Lung (tissue), 12 donors: ENCODE data around the gene DCAF4L1. TPM values are rescaled to one million over a fixed set of nuclear protein-coding genes. Genes with fewer than 3 reads are reported as not detected.

Experiments
- ATAC-seq: fragments of 200-7000 bp; cut with Tn5 transposase; one replicate; pipeline ENCODE4 v1.9.1; 2020; ENCODE audit warnings: moderate number of reproducible peaks; ENCODE audit not compliant: insufficient read depth, low FRiP score
- DNase-seq, 3 donors: peaks; one replicate each; pipeline ENCODE4 v3.0.0-alpha.2; 2013 to 2017
- H3K27ac ChIP-seq, 2 donors: one replicate each; pipeline ENCODE4 v1.5.1; 2013; ENCODE audit warnings: mild to moderate bottlenecking in 2 of 2, moderate library complexity in 2 of 2, control low read depth in 1 of 2, inconsistent platforms in 1 of 2, low read depth in 1 of 2, low read length in 1 of 2
- H3K27me3 ChIP-seq, 3 donors: one replicate each; pipeline ENCODE4 v1.5.1; 2013; ENCODE audit warnings: low read length in 2 of 3; ENCODE audit not compliant: control insufficient read depth in 3 of 3, insufficient read depth in 3 of 3
- H3K36me3 ChIP-seq, 4 donors: one replicate each; pipeline ENCODE4 v1.5.1; 2013; ENCODE audit warnings: low read length in 4 of 4, mild to moderate bottlenecking in 1 of 4, moderate library complexity in 1 of 4; ENCODE audit not compliant: control insufficient read depth in 4 of 4, insufficient read depth in 4 of 4
- H3K4me1 ChIP-seq, 5 donors: one replicate each; pipeline ENCODE4 v1.5.1; 2013; ENCODE audit warnings: low read length in 5 of 5, mild to moderate bottlenecking in 2 of 5, moderate library complexity in 1 of 5; ENCODE audit not compliant: control insufficient read depth in 5 of 5, insufficient read depth in 5 of 5
- H3K4me3 ChIP-seq: one replicate; pipeline ENCODE4 v1.5.1; 2013; ENCODE audit warnings: mild to moderate bottlenecking, control low read depth, moderate library complexity
- H3K9ac ChIP-seq, 2 donors: one replicate each; pipeline ENCODE4 v1.5.1; 2013; ENCODE audit warnings: low read length in 2 of 2, control low read depth in 1 of 2; ENCODE audit not compliant: insufficient read depth in 1 of 2
- H3K9me3 ChIP-seq, 4 donors: one replicate each; pipeline ENCODE4 v1.5.1; 2013; ENCODE audit warnings: low read length in 3 of 4, mild to moderate bottlenecking in 1 of 4, moderate library complexity in 1 of 4; ENCODE audit not compliant: control insufficient read depth in 4 of 4, insufficient read depth in 3 of 4
- WGBS, 2 donors: extraction: QIAGEN DNeasy Blood & Tissue Kit; methylation state at CpG; one replicate each; pipeline ENCODE4 v1.1.7; 2013; 5-methylcytosine and 5-hydroxymethylcytosine counted together
- polyA plus RNA-seq, 2 donors: library from polyadenylated mRNA; stranded (reverse); fragments of 200-250 nt; gene quantifications; one replicate each; pipeline ENCODE4 v1.2.1, GENCODE V29; 2013
- total RNA-seq, 2 donors: library from RNA; depleted of rRNA in 1 of 2; stranded (reverse); fragments of >200 nt in 1 of 2; gene quantifications; one replicate each; pipeline ENCODE4 v1.2.1, GENCODE V29; 2014 to 2021
- TF ChIP-seq, protein P1 (sequence below): IDR thresholded peaks from 2 replicates; pipeline ENCODE4 v1.5.1; 2012; ENCODE audit warnings: mild to moderate bottlenecking; ENCODE audit errors: control extremely low read depth, extremely low read depth
- donor health status: control.
- donor health status: control.
- donor health status: Bipolar disorder and iron deficiency.
- donor health status: healthy.
- donor health status: DM: yes; HTN: yes; CAD: no.

Gene DCAF4L1
- total and polyA plus RNA-seq, 4 donors: 0.11 to 0.43 (median 0.22) TPM

DNA sequence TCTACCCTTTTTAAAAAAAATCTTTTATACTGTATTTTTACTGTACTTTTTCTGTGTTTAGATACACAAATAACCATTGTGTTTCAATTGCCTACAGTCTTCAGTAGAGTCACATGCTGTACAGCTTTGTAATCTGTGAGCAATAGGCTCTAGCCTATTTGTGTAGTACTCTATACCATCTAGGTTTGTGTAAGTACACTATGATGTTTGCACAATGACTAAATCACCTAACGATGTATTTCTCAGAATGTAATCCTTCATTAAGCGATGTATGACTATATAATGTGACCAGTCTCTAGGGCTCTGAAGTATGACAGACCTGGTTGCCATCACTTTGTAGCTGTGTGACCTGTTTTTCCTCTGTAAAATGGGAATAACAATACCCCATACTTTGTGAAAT is 14.2 kb upstream of the DCAF4L1 start:
- DNase-seq (no peak), ATAC-seq (no peak)
- Histone ChIP-seq H3K27me3 (no peaks in the 10 kb centered on the region), H3K4me3 (no peak overlapping the region), H3K27ac (no peak overlapping the region), H3K9me3 (peaks cover 0 to 6% (median 1%) of the 10 kb centered on the region in 4 donors), H3K9ac (no peak overlapping the region), H3K36me3 (no peaks in the 10 kb centered on the region), H3K4me1 (no peaks in the 10 kb centered on the region)
- TF ChIP-seq, protein P1, sequence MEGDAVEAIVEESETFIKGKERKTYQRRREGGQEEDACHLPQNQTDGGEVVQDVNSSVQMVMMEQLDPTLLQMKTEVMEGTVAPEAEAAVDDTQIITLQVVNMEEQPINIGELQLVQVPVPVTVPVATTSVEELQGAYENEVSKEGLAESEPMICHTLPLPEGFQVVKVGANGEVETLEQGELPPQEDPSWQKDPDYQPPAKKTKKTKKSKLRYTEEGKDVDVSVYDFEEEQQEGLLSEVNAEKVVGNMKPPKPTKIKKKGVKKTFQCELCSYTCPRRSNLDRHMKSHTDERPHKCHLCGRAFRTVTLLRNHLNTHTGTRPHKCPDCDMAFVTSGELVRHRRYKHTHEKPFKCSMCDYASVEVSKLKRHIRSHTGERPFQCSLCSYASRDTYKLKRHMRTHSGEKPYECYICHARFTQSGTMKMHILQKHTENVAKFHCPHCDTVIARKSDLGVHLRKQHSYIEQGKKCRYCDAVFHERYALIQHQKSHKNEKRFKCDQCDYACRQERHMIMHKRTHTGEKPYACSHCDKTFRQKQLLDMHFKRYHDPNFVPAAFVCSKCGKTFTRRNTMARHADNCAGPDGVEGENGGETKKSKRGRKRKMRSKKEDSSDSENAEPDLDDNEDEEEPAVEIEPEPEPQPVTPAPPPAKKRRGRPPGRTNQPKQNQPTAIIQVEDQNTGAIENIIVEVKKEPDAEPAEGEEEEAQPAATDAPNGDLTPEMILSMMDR: no peak
- WGBS, 2 donors: 92 to 96% methylated on average over 2 of the region's 2 CpGs

DNA sequence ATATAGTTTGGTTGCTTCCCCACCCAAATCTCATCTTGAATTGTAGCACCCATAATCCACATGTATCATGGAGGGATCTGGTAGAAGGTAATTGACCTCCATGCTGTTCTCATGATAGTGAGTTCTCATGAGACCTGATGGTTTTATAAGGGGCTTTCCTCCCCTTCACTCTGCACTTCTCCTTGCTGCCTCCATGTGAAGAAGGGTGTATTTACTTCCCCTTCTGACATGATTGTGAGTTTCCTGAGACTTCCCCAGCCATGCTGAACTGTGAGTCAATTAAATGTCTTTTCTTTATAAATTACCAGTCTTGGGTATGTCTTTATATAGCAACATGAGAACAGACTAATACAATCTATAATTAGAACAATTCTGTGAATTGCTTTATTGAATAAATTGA is 11.9 kb upstream of the DCAF4L1 start:
- no peaks in the 10 kb centered on the region for H3K27me3 ChIP-seq
- H3K9ac ChIP-seq: no peak overlapping the region
- no peak overlapping the region for H3K4me3 ChIP-seq
- no peak for DNase-seq
- TF ChIP-seq, protein P1: no peak
- H3K4me1 ChIP-seq: no peaks in the 10 kb centered on the region
- H3K27ac ChIP-seq: no peak overlapping the region
- H3K36me3 ChIP-seq: no peaks in the 10 kb centered on the region
- peaks cover 0 to 6% (median 1%) of the 10 kb centered on the region in 4 donors for H3K9me3 ChIP-seq
- no peak for ATAC-seq

DNA sequence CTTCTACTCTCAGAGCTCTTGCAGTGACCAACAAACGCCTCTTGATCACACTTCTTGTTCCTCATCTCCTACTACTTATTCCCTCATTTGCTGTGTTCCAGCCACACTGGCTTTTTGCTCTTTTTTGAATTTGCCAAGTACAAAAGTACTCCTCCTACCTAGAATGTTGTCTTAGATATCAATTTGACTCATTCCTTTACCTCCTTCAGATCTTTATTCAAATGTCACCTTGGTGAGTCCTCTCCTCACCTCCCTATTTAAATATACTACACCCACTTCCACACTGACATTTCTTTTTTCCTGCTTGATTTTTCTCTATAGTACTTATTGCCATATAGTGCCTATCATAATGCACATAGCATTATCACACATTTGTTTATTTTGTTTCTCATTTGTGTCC is 6.2 kb upstream of the DCAF4L1 start:
- DNase-seq (no peak), ATAC-seq (no peak)
- Histone ChIP-seq H3K27me3 (no peaks in the 10 kb centered on the region), H3K9ac (no peak overlapping the region), H3K27ac (no peak overlapping the region), H3K4me3 (no peak overlapping the region), H3K9me3 (no peaks in the 10 kb centered on the region), H3K36me3 (no peaks in the 10 kb centered on the region), H3K4me1 (no peaks in the 10 kb centered on the region)
- 41 to 67% methylated on average over 1 of the region's 1 CpG for WGBS, 2 donors
- TF ChIP-seq, protein P1: no peak

DNA sequence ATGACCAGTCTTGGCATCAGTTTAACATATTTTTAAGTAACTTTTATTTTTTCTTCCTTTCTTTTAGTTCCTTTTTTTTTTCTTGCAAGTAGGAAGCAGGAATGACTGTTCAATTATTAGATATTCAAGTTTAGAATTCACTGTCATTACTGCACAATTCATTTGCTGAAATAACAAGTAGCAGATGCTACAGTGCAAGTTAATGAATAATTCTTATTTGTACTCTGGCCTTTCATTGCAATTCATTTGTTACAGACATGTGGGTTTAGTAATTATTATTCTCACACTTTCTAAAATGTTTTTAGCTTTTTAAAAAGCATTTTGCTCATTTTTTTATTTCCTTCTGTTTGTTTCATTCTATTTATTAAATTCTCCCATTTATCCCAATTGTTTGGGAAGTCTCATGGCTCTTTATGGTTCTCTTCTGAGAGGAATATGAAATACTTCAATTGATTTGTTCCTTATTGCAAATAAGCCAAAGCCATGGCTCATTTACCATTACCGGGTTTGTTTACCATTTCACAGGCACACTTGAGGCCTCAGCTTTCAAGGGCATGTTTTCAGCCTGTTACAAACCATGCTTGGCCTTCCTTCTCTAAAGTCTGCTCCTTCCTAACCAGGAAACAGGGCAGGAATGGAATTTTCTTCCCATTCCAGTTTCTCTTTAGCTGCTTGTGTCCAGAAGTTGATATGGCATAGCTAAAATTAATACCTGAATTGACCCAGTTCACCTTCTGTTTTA is 4.6 kb upstream of the DCAF4L1 start:
- 59 to 73% methylated on average over 1 of the region's 1 CpG for WGBS, 2 donors
- H3K36me3 ChIP-seq: no peaks in the 10 kb centered on the region
- H3K27me3 ChIP-seq: no peaks in the 10 kb centered on the region
- H3K4me1 ChIP-seq: no peaks in the 10 kb centered on the region
- DNase-seq: no peak
- no peak overlapping the region for H3K9ac ChIP-seq
- TF ChIP-seq, protein P1: no peak
- ATAC-seq: no peak
- no peak overlapping the region for H3K27ac ChIP-seq
- H3K4me3 ChIP-seq: no peak overlapping the region
- H3K9me3 ChIP-seq: no peaks in the 10 kb centered on the region
